Measurements from ENCODE around the gene FOXO3. TPM values are rescaled to one million over a fixed set of nuclear protein-coding genes. Genes with fewer than 3 reads are reported as not detected.

The FOXO3 gene
- total and polyA plus RNA-seq, 2 donors (not counting 3 experiments of a cell fraction or from before 2014, with no cell fraction given) = 14.4 to 16.9 TPM

GRCh38 chr6:108526739-108527174, 34.0 kb upstream of the FOXO3 start:
- POLR2A ChIA-PET = no interaction called here
- intact Hi-C loops (cut with micrococcal nuclease) = loop anchor here (1.0 to 10.0 kb wide), 3 partner anchors 352 to 546 kb away; no protein-coding TSS in a partner anchor

GRCh38 chr6:108528878-108529277, 31.8 kb upstream of the FOXO3 start:
- H3K27me3 ChIP-seq (ENCODE audit: control insufficient read depth in 2 of 2, insufficient read depth in 2 of 2, low read length in 2 of 2) = peaks cover 0 to 2% of the 10 kb centered on the region in 2 experiments
- H3K27ac ChIP-seq (ENCODE audit: insufficient read depth, low read depth, low read length) = no peak overlapping the region
- H3K36me3 ChIP-seq (ENCODE audit: control insufficient read depth in 2 of 2, extremely low read depth in 1 of 2, insufficient read depth in 2 of 2, low read length in 2 of 2) = no peaks in the 10 kb centered on the region
- H3K9me3 ChIP-seq (replicated peaks; ENCODE audit: control insufficient read depth, insufficient read depth, low read length) = no peaks in the 10 kb centered on the region
- FAIRE-seq (no peak), DNase-seq (ENCODE audit: low read depth, low spot score) (no peak)
- H3K4me1 ChIP-seq (ENCODE audit: control insufficient read depth, extremely low read depth, insufficient read depth, low read length) = no peaks in the 10 kb centered on the region
- no peak overlapping the region for H3K4me3 ChIP-seq (replicated peaks in 1 of 3; ENCODE audit: insufficient read depth in 1 of 3, low read depth in 1 of 3, low read length in 3 of 3)
- H3K9ac ChIP-seq (replicated peaks; ENCODE audit: extremely low read depth, insufficient read depth, low read length) = no peak overlapping the region
- no peaks in the 10 kb centered on the region for H3K9me1 ChIP-seq (replicated peaks; ENCODE audit: control insufficient read depth, extremely low read depth, insufficient read depth, low read length)
- no TSS peak for BruUV-seq (replicated peaks)
- dilution Hi-C loops (cut with MboI; ENCODE audit: extremely low pct_ligation_motif_present, low sequenced_read_pairs) (no loop called here), intact Hi-C loops (cut with micrococcal nuclease) (loop anchor here (10.0 kb wide), 1 partner anchor 354 kb away; no protein-coding TSS in a partner anchor)
- no peak overlapping the region for H3K4me2 ChIP-seq (ENCODE audit: insufficient read depth, low read length)
- H4K20me1 ChIP-seq (replicated peaks; ENCODE audit: control insufficient read depth, extremely low read depth, insufficient read depth, low read length) = no peaks in the 10 kb centered on the region
- ChIA-PET POLR2A (no interaction called here), CTCF (interaction anchor here (0.9 to 2.3 kb wide), 6 partner anchors 9 to 548 kb away, joined by 4 to 9 read pairs (median 6); no protein-coding TSS in a partner anchor)
- TF ChIP-seq POLR2A (IDR thresholded peaks at IDR 0.05; ENCODE audit: low read depth, low read length) = no peak
- TF ChIP-seq GATA2 (IDR thresholded peaks at IDR 0.05; ENCODE audit: insufficient read depth, insufficient read length, low read depth, low read length) = no peak
- no peak for TF ChIP-seq JUN (IDR thresholded peaks at IDR 0.05; ENCODE audit: borderline replicate concordance, insufficient read depth, insufficient read length, low read depth)
- TF ChIP-seq MYC (IDR thresholded peaks at IDR 0.05; ENCODE audit: low read depth, low read length) = no peak
- TF ChIP-seq, protein P1, sequence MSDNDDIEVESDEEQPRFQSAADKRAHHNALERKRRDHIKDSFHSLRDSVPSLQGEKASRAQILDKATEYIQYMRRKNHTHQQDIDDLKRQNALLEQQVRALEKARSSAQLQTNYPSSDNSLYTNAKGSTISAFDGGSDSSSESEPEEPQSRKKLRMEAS (IDR thresholded peaks at IDR 0.05; ENCODE audit: insufficient read depth, insufficient read length) = no peak
- TF ChIP-seq FOS (IDR thresholded peaks at IDR 0.05; ENCODE audit: borderline replicate concordance, insufficient read depth, low read length) = no peak
- no peak for TF ChIP-seq POLR2AphosphoS5 (IDR thresholded peaks at IDR 0.05; ENCODE audit: insufficient read depth, low read depth, low read length)
- TF ChIP-seq, protein P2, sequence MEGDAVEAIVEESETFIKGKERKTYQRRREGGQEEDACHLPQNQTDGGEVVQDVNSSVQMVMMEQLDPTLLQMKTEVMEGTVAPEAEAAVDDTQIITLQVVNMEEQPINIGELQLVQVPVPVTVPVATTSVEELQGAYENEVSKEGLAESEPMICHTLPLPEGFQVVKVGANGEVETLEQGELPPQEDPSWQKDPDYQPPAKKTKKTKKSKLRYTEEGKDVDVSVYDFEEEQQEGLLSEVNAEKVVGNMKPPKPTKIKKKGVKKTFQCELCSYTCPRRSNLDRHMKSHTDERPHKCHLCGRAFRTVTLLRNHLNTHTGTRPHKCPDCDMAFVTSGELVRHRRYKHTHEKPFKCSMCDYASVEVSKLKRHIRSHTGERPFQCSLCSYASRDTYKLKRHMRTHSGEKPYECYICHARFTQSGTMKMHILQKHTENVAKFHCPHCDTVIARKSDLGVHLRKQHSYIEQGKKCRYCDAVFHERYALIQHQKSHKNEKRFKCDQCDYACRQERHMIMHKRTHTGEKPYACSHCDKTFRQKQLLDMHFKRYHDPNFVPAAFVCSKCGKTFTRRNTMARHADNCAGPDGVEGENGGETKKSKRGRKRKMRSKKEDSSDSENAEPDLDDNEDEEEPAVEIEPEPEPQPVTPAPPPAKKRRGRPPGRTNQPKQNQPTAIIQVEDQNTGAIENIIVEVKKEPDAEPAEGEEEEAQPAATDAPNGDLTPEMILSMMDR (IDR thresholded peaks at IDR 0.05; ENCODE audit: extremely low read depth in 1 of 2, insufficient read depth in 1 of 2, low read depth in 1 of 2, low read length in 2 of 2) = no peak
- no peak for TF ChIP-seq EZH2 (IDR thresholded peaks at IDR 0.05; ENCODE audit: borderline replicate concordance, low read depth, low read length, severe bottlenecking)
- H2AFZ ChIP-seq (ENCODE audit: low read depth, low read length) = no peak overlapping the region
- H3K79me2 ChIP-seq (ENCODE audit: control insufficient read depth, insufficient read depth, low read length) = no peaks in the 10 kb centered on the region

More at GRCh38 chr6:108526739-108527174, 34.0 kb upstream of the FOXO3 start:
- dilution Hi-C loops (cut with MboI; ENCODE audit: extremely low pct_ligation_motif_present, low sequenced_read_pairs) = no loop called here
- BruUV-seq (replicated peaks) = no TSS peak
- H3K27ac ChIP-seq (ENCODE audit: insufficient read depth, low read depth, low read length) = no peak overlapping the region
- no peaks in the 10 kb centered on the region for H3K9me1 ChIP-seq (replicated peaks; ENCODE audit: control insufficient read depth, extremely low read depth, insufficient read depth, low read length)
- H3K4me3 ChIP-seq (replicated peaks in 1 of 3; ENCODE audit: insufficient read depth in 1 of 3, low read depth in 1 of 3, low read length in 3 of 3) = no peak overlapping the region
- H3K36me3 ChIP-seq (ENCODE audit: control insufficient read depth in 2 of 2, extremely low read depth in 1 of 2, insufficient read depth in 2 of 2, low read length in 2 of 2) = no peaks in the 10 kb centered on the region
- CTCF ChIA-PET = interaction anchor here (0.6 to 1.5 kb wide), 5 partner anchors 178 to 551 kb away, joined by 3 to 22 read pairs (median 4); no protein-coding TSS in a partner anchor
- no peak overlapping the region for H2AFZ ChIP-seq (ENCODE audit: low read depth, low read length)
- H3K9me3 ChIP-seq (replicated peaks; ENCODE audit: control insufficient read depth, insufficient read depth, low read length) = no peaks in the 10 kb centered on the region
- DNase-seq (ENCODE audit: low read depth, low spot score) = peak; percentile 52
- peak; percentile 66 for FAIRE-seq
- no peak for TF ChIP-seq POLR2A (IDR thresholded peaks at IDR 0.05; ENCODE audit: low read depth, low read length)
- TF ChIP-seq, protein P2 (IDR thresholded peaks at IDR 0.05; ENCODE audit: extremely low read depth in 1 of 2, insufficient read depth in 1 of 2, low read depth in 1 of 2, low read length in 2 of 2) = peak; percentile 59 to 65
- H3K4me1 ChIP-seq (ENCODE audit: control insufficient read depth, extremely low read depth, insufficient read depth, low read length) = no peaks in the 10 kb centered on the region
- H3K27me3 ChIP-seq (ENCODE audit: control insufficient read depth in 2 of 2, insufficient read depth in 2 of 2, low read length in 2 of 2) = peaks cover 0 to 2% of the 10 kb centered on the region in 2 experiments
- no peaks in the 10 kb centered on the region for H4K20me1 ChIP-seq (replicated peaks; ENCODE audit: control insufficient read depth, extremely low read depth, insufficient read depth, low read length)
- H3K4me2 ChIP-seq (ENCODE audit: insufficient read depth, low read length) = no peak overlapping the region
- H3K79me2 ChIP-seq (ENCODE audit: control insufficient read depth, insufficient read depth, low read length) = no peaks in the 10 kb centered on the region
- no peak overlapping the region for H3K9ac ChIP-seq (replicated peaks; ENCODE audit: extremely low read depth, insufficient read depth, low read length)
